PFSK-1 (cell line): ENCODE results near the gene TADA2A.

ENCODE experiments used
- SIN3A ChIP-seq: IDR thresholded peaks from 2 replicates; pipeline ENCODE4 v1.6.1; 2012; ENCODE audit warnings: mild to moderate bottlenecking, low read length, moderate library complexity, borderline replicate concordance; ENCODE audit not compliant: insufficient read depth
- TF ChIP-seq, protein P1 (sequence below), 2 experiments: IDR thresholded peaks; 2 replicates each; pipeline versions ENCODE4 v1.6.1 to v1.8.0; 2011 to 2012; ENCODE audit warnings: low read depth in 2 of 2, low read length in 2 of 2, control low read depth in 1 of 2, inconsistent platforms in 1 of 2, mild to moderate bottlenecking in 1 of 2, moderate library complexity in 1 of 2; ENCODE audit not compliant: insufficient read depth in 1 of 2

DNA sequence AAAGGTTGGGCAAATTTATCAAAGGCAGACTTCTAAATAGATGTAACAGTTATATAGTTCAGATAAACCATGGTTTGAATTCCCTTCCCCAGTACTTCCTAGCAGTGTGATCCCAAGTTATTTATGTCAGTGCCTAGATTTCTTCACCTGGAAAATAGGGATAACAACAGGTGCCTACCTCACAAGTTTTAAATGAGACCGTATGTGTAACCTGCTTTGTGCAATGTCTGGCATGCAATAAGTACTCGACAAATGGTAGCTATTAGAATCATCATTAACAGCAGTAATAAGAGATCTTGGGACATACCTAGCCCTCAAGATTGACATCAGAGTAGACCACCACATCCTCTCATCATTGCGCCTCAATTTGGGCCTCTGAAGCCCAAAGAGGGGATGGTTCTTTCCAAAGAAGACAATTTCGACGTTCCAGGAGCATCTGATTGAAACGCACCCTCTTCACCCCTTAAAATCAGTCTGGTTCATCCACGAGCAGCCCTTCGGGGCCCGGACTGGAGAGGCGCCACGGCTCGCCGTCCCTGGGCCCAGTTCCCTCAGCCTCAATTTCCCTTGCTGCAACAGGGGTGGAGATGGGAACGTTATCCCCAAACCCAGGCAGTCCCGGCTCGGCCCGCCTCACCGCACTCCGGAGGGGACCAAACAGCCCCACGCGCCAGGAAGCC, 591 bp upstream of the TADA2A start:
- TF ChIP-seq SIN3A: no peak
- TF ChIP-seq, protein P1, sequence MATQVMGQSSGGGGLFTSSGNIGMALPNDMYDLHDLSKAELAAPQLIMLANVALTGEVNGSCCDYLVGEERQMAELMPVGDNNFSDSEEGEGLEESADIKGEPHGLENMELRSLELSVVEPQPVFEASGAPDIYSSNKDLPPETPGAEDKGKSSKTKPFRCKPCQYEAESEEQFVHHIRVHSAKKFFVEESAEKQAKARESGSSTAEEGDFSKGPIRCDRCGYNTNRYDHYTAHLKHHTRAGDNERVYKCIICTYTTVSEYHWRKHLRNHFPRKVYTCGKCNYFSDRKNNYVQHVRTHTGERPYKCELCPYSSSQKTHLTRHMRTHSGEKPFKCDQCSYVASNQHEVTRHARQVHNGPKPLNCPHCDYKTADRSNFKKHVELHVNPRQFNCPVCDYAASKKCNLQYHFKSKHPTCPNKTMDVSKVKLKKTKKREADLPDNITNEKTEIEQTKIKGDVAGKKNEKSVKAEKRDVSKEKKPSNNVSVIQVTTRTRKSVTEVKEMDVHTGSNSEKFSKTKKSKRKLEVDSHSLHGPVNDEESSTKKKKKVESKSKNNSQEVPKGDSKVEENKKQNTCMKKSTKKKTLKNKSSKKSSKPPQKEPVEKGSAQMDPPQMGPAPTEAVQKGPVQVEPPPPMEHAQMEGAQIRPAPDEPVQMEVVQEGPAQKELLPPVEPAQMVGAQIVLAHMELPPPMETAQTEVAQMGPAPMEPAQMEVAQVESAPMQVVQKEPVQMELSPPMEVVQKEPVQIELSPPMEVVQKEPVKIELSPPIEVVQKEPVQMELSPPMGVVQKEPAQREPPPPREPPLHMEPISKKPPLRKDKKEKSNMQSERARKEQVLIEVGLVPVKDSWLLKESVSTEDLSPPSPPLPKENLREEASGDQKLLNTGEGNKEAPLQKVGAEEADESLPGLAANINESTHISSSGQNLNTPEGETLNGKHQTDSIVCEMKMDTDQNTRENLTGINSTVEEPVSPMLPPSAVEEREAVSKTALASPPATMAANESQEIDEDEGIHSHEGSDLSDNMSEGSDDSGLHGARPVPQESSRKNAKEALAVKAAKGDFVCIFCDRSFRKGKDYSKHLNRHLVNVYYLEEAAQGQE (IDR thresholded peaks at IDR 0.05; ENCODE audit: insufficient read depth in 1 of 2, low read depth in 2 of 2, low read length in 2 of 2): no peak; a peak in 1 of 4 replicates
